Body of pancreas (tissue), 4 donors: ENCODE results near the gene WNT5B. TPM values are rescaled to one million over a fixed set of nuclear protein-coding genes. Genes with fewer than 3 reads are reported as not detected.
A peak's percentile ranks its signal among the peaks of the same experiment; 100 is the strongest.

Experiments
- ATAC-seq: fragments of 150-250 bp; one replicate; pipeline ENCODE4 v1.9.1; 2016
- DNase-seq, 4 donors: peaks; one replicate each; pipeline ENCODE4 v3.0.0-alpha.2; 2019
- H3K27ac ChIP-seq, 4 donors: fragments of 200-600 bp; sonication (generic); 1 replicate in 3 of 4; 2 replicates in 1 of 4; pipeline versions ENCODE4 v1.5.1 to v1.6.1; 2016 to 2019; ENCODE audit warnings: mild to moderate bottlenecking in 1 of 4, mixed read lengths in 1 of 4, moderate library complexity in 1 of 4
- H3K27me3 ChIP-seq, 2 donors: fragments of 200-600 bp; sonication (generic); one replicate each; pipeline ENCODE4 v1.6.0; 2016; ENCODE audit warnings: mild to moderate bottlenecking in 1 of 2
- H3K36me3 ChIP-seq, 2 donors: fragments of 200-600 bp; sonication (generic); replicated peaks in 1 of 2; 2 replicates each; pipeline ENCODE4 v1.5.1; 2016; ENCODE audit warnings: low read depth in 2 of 2; ENCODE audit not compliant: insufficient read depth in 1 of 2
- H3K4me1 ChIP-seq: fragments of 200-600 bp; sonication (generic); one replicate; pipeline ENCODE4 v1.6.0; 2016
- H3K4me3 ChIP-seq, 2 donors: fragments of 200-600 bp; sonication (generic); 1 replicate in 1 of 2; 2 replicates in 1 of 2; pipeline ENCODE4 v1.5.1; 2016 to 2019
- H3K9me3 ChIP-seq, 3 donors: fragments of 200-600 bp; sonication (generic); 1 replicate in 2 of 3; 2 replicates in 1 of 3; pipeline ENCODE4 v1.5.1; 2016
- CTCF ChIP-seq, 7 experiments: fragments of 450-650 bp in 4 of 7; fragments of 200-600 bp in 3 of 7; sonication (generic) in 3 of 7; IDR thresholded peaks; one replicate each; pipeline ENCODE4 v1.5.1; 2016 to 2019; ENCODE audit warnings: antibody characterized with exemption in 7 of 7
- POLR2A ChIP-seq, 3 donors: fragments of 450-650 bp; IDR thresholded peaks; one replicate each; pipeline ENCODE4 v1.6.1; 2016; ENCODE audit warnings: antibody characterized with exemption in 3 of 3, mild to moderate bottlenecking in 2 of 3
- WGBS, 2 donors: methylation state at CpG; one replicate each; pipeline ENCODE4 v1.1.5; 2017; 5-methylcytosine and 5-hydroxymethylcytosine counted together
- intact Hi-C: fragments of 100-400 bp; cut with DNase I; formaldehyde crosslinking; loops from one replicate; pipeline ENCODE4 v1.15.1; 2023
- total RNA-seq, 2 donors: library from RNA; depleted of rRNA; stranded (reverse); fragments of >200 nt; gene quantifications; one replicate each; pipeline ENCODE4 v1.1.0, GENCODE V29; 2016

WNT5B gene
- total RNA-seq, 2 donors from 2014 or later: not detected

GRCh38 chr12:1644534-1645438, 15.8 kb downstream of the WNT5B start:
- DNase-seq: peak; percentile 70 to 83 (median 78)
- H3K27me3 ChIP-seq: no peaks in the 10 kb centered on the region
- no peaks in the 10 kb centered on the region for H3K36me3 ChIP-seq
- no peak overlapping the region for H3K4me3 ChIP-seq
- intact Hi-C loops: no loop called here
- peaks cover 6% of the 10 kb centered on the region for H3K4me1 ChIP-seq
- no peak overlapping the region for H3K27ac ChIP-seq
- H3K9me3 ChIP-seq: no peaks in the 10 kb centered on the region
- ATAC-seq: peak; percentile 75
- WGBS, 2 donors: 39% methylated on average over 15 of the region's 15 CpGs
- no peak for TF ChIP-seq POLR2A (IDR thresholded peaks at IDR 0.05)
- TF ChIP-seq CTCF (IDR thresholded peaks at IDR 0.05): no peak

GRCh38 chr12:1645819-1646218, 16.8 kb downstream of the WNT5B start:
- no peak for DNase-seq
- H3K4me1 ChIP-seq: peaks cover 6% of the 10 kb centered on the region
- H3K36me3 ChIP-seq: no peaks in the 10 kb centered on the region
- H3K27ac ChIP-seq: no peak overlapping the region
- intact Hi-C loops: no loop called here
- no peak overlapping the region for H3K4me3 ChIP-seq
- TF ChIP-seq CTCF (IDR thresholded peaks at IDR 0.05) (no peak), POLR2A (IDR thresholded peaks at IDR 0.05) (no peak)
- H3K27me3 ChIP-seq: no peaks in the 10 kb centered on the region
- no peak for ATAC-seq
- WGBS, 2 donors: 94 to 95% methylated on average over 11 to 27 of the region's 29 CpGs
- H3K9me3 ChIP-seq: no peaks in the 10 kb centered on the region

GRCh38 chr12:1646569-1647284, 17.7 kb downstream of the WNT5B start:
- WGBS, 2 donors: 59 to 83% methylated on average over 14 to 21 of the region's 21 CpGs
- ATAC-seq (no peak), DNase-seq (no peak)
- Histone ChIP-seq H3K9me3 (no peaks in the 10 kb centered on the region), H3K36me3 (no peaks in the 10 kb centered on the region), H3K4me1 (peaks cover 6% of the 10 kb centered on the region), H3K27ac (no peak overlapping the region), H3K27me3 (no peaks in the 10 kb centered on the region), H3K4me3 (no peak overlapping the region)
- TF ChIP-seq POLR2A (IDR thresholded peaks at IDR 0.05): no peak
- TF ChIP-seq CTCF (IDR thresholded peaks at IDR 0.05): no peak
- intact Hi-C loops: no loop called here

- H3K9me3 ChIP-seq: no peaks in the 10 kb centered on the region
- intact Hi-C loops: no loop called here
- no peak overlapping the region for H3K27ac ChIP-seq
- ATAC-seq: no peak
- no peaks in the 10 kb centered on the region for H3K27me3 ChIP-seq
- DNase-seq: no peak
- 81% methylated on average over 3 of the region's 3 CpGs for WGBS, 2 donors
- no peak for TF ChIP-seq POLR2A (IDR thresholded peaks at IDR 0.05)
- TF ChIP-seq CTCF (IDR thresholded peaks at IDR 0.05): no peak
- no peak overlapping the region for H3K4me3 ChIP-seq
- no peaks in the 10 kb centered on the region for H3K36me3 ChIP-seq
- peaks cover 6% of the 10 kb centered on the region for H3K4me1 ChIP-seq
Measured at GRCh38 chr12:1647285-1647669, 18.2 kb downstream of the WNT5B start.
